NCI-H146 treated with DMSO at 0.1 percent for 48 hours (cell line): ENCODE measurements around the gene BCLAF3.

Experiments
- DNase-seq: peaks from one replicate; lab custom pipeline; 2025; ENCODE audit not compliant: unreplicated experiment; lab: John Stamatoyannopoulos, UW

BCLAF3 gene

GRCh38 chrX:19968276-19968675, 22.6 kb downstream of the BCLAF3 start:
- DNase-seq, result no peak

DNA sequence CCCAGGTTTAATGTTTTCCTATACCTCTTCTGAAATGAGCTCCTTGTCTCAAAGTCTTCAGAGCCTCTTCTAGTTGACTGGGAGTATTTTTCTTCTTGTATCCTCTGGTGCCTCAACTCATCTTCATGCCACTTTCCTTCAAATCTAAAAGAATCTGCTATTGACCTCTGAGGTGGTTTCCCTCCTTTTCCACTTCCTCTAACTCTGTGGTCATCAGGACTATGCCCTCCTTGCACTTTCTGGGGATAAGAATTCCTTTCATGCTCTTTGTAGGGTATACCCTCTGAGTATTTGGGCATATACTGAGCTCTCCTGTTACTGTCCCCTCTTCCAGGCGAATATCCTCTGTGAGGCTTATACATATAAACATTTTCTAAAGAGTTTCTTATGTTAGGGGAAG, 24.8 kb downstream of the BCLAF3 start:
- DNase-seq, result no peak

DNA sequence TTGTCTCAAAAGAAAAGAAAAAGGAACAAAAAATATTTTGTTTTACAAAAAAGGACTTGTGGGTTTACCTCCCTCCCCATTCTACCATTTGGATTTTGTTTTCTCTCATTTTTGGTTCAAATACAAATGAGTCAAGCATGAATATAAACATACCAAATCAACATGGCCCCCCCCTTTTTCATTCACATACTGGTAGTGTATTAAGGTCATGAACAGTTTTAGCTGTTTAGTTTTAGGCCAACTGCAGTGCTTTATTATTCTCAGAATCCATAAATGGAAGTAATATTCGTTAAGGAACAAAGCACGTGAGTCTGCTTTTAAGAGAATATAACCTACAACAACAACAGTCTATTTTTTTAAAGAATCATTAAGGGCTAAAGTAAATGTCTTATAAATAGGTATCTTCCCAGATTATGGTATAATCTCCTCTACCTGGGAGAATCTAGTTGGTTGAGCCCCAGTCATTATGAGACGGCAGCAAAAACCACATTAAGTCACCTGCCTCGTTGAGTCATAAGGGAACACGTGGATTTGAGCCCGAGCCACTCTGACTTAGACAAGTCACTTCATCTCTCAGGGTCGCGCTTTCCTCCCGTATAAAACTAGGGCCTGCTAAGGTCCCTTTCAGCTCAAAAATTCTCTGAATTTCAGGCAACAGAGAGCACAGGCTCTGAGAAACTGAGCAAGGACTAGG, 26.7 kb downstream of the BCLAF3 start:
- DNase-seq, result no peak

DNA sequence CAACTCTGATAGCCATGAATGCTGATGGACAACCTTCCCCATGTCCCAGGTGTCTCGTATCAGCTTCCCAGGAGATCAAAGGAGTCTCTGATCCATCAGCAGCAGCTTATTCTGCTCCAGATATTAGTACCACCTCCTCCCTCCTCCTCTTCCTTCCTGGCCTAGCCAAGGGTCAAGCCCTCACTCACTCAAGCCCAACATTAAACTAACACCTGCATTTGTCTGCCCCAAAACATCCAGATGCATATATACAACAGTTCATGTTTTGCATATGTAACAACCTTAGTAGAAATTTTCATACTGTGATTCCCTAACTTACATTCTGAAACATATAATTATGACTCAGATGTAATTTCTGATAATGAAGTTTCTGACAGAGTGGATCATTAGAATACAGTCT, 29.9 kb downstream of the BCLAF3 start:
- no peak for DNase-seq

DNA sequence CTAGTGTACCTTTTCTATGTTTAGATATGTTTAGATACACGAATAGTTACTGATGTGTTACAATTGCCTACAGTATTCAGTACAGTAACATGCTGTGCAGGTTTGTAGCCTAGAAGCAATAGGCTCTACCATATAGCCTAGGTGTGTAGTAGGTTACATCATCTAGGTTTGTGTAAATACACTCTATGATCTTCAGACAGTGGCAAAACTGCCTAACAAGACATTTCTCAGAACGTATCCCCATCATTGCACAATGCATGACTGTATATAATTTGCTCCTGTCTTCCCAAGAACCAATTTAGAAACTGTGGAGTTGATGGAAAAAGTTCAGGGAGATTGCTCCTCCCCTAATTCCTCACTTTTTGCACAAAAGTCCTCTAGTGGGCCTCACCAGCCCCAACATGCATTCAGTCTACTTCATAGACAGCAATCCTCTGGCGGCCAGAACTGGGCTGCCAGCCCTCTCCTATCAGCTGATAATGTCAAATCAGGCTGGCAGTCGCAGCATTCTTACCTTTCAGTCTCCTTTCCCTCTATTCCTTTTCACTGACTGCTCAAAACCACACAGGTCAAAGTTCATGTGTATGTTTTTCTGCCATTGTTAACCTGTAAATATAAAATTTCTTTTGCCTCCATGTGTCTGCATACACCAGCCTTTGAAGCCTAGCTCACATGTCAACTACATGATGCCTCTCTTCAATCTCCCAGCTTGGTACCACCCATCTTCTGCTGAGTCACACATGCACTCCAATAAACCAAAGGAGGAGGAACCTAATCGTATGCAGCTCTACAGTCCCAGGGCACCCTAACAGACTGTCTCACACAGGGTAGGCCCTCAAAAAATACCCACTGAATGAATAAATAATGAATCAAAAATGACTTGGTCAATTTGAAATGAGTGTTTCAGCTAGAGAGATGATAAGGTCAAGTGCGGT, 32.0 kb downstream of the BCLAF3 start:
- DNase-seq, result no peak

- DNase-seq, result no peak
These were observed 33.9 kb downstream of the BCLAF3 start for GRCh38 chrX:19956923-19957322.

DNA sequence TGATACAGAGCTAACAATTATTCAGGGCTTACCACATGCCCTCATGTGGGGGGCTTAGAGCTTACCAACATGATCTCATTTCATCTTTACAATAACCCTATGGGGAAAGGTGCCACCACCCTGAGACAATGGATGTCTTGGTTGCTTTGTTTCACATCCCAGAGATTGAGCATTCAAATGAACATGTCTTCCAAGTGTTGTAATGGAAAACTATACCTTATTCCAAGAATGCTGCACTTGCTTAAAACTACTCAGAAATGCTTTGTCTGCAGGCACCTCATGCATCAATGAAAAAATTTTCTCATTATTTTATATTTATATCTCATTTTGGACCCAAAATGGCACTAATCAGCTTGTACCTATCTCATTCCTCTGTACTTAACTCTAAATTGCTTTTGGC, 34.6 kb downstream of the BCLAF3 start:
- no peak for DNase-seq

DNA sequence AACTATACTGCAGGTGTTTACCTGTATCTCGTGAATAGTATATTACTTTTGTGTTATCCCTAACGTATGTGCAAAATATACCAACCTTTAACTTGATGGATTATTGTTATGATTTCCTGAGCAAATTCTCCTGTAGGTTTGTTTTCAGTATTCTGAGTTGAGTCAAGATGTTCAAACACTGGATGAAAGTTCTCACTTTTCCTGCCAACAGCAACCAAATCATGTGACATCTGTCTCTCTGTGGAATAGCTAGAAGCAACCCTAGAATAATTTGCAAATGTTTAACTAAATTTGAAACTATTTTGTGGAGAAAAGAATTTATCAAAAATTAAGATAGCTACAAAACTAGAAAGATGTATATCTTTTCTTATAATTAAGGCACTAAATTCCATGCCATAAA, 35.6 kb downstream of the BCLAF3 start:
- DNase-seq, result no peak

DNA sequence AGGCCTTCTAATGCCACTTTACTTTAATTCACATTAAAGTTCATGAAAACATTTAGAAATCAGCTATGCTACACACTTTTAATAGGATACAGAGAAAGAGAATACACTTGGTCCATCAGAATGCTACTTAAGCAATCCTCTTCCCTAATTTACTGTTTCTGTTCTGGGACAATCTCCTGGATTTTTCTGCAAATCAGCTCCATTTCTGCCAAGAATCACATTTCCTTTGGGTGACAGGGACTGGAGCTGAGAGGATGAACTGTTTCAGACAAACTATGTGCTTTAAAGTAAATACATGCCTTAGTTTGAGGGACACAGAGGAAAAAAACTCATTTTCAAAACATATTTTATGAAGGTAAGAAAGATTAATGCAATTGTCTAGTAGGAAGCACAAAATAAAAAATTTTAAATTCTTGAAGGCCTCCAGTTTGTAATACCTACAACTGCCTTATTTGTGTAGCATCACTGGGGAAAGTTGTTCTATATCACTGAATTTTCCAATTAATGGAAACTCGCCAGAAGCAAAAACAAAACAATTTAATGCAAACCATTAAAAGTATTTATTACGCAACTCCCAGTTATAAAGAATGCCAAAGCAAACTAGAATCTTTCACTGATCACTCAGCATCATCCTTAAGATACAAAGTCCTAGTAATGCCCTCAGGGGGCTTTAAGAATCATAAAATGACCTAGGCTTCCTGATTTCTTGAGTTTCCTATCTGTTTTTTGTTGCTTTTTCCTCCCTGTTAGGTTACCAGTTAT, 36.3 kb downstream of the BCLAF3 start:
- no peak for DNase-seq

DNA sequence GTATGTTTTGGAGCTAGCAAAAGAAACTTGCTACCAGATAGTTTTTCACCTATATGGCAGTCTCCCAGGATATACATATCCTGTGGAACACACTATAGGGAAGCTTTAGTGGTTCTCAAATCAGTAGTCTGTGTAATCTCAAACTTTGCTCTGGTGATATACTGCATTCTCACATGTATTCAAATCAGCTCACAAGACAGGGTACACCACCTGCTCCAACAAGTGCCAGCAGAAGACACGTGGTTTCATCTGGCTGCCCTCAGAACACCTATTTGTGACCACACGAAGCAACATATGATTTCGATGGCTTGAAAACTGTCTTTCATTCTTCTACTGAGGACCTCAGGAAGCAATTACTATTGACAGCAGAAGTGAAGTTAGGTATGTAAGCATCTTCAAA, 37.7 kb downstream of the BCLAF3 start:
- no peak for DNase-seq

DNA sequence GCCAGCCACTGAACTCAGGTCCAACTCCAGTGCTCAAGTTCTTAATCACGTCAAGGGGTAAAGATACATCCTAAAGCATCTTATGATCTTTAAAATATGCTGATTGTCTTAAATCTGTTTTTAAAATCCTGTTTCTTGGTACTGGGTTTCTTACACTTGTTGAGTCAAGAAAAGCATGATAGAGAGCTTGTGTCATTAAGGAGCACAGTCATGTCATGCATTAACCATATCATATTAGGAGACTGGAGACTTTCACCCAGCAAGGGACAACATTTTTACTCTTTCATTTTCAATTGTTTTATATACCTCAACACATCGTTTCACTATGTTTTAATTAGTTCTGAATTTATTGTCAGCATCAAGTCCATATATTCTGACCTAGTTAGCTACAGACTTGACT, 41.5 kb downstream of the BCLAF3 start:
- DNase-seq, result no peak

- DNase-seq, result no peak
These were observed 43.2 kb downstream of the BCLAF3 start for GRCh38 chrX:19947612-19948011.
